Measurements from ENCODE around the gene NUP205.
A peak's percentile ranks its signal among the peaks of the same experiment; 100 is the strongest.

NUP205 gene, protein sequence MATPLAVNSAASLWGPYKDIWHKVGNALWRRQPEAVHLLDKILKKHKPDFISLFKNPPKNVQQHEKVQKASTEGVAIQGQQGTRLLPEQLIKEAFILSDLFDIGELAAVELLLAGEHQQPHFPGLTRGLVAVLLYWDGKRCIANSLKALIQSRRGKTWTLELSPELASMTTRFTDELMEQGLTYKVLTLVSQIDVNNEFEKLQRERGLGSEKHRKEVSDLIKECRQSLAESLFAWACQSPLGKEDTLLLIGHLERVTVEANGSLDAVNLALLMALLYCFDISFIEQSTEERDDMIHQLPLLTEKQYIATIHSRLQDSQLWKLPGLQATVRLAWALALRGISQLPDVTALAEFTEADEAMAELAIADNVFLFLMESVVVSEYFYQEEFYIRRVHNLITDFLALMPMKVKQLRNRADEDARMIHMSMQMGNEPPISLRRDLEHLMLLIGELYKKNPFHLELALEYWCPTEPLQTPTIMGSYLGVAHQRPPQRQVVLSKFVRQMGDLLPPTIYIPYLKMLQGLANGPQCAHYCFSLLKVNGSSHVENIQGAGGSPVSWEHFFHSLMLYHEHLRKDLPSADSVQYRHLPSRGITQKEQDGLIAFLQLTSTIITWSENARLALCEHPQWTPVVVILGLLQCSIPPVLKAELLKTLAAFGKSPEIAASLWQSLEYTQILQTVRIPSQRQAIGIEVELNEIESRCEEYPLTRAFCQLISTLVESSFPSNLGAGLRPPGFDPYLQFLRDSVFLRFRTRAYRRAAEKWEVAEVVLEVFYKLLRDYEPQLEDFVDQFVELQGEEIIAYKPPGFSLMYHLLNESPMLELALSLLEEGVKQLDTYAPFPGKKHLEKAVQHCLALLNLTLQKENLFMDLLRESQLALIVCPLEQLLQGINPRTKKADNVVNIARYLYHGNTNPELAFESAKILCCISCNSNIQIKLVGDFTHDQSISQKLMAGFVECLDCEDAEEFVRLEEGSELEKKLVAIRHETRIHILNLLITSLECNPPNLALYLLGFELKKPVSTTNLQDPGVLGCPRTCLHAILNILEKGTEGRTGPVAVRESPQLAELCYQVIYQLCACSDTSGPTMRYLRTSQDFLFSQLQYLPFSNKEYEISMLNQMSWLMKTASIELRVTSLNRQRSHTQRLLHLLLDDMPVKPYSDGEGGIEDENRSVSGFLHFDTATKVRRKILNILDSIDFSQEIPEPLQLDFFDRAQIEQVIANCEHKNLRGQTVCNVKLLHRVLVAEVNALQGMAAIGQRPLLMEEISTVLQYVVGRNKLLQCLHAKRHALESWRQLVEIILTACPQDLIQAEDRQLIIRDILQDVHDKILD (N-terminal part only)

DNA sequence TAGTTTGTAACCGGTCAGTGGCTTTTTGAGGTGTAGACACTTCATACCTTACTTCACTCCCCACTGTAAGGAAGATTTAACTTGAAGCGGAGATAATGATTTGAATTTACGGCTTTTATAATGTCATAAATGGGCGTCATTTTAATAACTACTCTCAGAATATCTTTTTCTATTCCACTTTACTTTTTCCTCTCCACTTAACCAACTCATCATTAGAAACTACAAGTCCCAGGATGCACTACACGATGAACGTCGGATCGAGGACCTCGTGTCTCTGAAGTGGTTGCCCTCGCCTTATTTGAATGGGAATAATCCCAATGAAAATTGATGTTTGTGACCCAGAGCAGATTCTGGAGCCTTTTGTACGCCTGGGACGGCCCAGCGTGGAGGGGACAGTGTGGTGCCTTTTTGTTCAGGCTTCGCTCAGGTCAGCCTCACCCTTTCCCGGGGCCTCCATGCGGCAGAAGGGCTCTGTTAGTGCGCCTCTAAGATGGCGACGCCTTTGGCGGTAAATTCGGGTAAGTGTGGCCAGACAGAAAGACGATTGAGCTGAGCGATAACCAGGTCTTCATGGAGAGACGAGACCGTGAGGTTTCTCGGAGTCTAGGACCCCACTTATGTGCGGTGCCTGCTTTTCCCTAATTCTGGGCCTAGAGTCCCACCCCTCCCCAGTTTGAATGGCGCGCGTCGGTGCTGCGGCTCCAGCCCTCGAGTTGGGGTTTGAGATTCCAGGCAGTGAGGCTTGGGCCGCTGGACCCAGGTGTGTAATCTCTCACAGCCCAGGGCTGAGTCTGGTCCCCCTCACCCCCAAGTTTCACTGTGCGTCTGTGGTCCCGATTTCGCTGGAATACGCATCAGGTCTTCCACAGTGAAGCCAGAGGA is at the start of gene NUP205:
NUP205 (plus strand) TSS at position 463 of the 882 bp plus-strand sequence; CDS start at position 491, 28 bp downstream.
- DNase-seq: peak; percentile 30

DNA sequence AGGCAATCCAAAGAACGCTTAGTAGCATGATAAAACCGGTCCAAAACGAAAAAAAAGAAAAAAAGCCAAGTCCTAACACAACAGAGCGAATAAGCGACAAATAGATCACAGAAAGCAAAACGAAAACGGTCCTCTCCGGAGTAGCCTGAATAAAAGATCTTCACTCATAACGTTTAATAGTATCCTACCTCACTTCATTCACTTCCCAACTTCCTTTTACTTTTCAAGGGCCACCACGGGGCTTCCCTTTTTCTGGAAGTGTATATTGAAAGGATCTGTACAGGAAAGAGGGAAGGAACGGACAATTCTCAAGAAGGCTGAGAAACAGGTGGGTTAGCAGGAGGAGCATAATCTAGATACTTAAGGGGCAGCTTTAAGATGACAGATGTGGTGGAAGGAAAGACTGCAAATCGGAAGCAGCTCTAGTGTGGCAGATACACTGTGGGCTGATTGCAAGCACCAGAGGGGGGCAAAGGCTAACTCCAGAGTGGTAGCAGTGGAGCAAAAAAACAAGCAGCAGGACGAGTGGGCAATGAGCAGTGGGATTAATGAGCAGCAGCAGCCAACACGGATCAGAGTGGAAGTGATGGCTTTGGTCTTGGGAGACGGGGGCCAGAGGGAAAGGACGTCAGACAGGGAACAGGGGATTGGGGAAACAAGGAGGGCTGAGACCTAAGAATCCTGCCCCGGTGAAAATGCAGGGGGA is 48.7 kb upstream of the NUP205 start:
- DNase-seq: no peak

DNA sequence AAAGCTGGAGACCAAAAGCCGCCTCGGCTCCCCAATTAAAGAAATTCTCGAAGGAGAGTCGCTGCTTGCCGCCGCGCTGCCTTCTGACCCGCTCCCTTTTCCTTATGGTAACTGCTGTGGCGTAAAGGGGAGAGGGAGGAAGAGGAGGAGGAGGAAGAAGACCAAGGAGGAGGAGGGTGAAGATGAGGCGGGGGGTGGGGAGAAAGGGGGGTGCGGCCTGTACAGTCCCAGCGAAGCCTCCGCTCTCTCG is 48.2 kb upstream of the NUP205 start:
- peak; percentile 17 for DNase-seq

DNA sequence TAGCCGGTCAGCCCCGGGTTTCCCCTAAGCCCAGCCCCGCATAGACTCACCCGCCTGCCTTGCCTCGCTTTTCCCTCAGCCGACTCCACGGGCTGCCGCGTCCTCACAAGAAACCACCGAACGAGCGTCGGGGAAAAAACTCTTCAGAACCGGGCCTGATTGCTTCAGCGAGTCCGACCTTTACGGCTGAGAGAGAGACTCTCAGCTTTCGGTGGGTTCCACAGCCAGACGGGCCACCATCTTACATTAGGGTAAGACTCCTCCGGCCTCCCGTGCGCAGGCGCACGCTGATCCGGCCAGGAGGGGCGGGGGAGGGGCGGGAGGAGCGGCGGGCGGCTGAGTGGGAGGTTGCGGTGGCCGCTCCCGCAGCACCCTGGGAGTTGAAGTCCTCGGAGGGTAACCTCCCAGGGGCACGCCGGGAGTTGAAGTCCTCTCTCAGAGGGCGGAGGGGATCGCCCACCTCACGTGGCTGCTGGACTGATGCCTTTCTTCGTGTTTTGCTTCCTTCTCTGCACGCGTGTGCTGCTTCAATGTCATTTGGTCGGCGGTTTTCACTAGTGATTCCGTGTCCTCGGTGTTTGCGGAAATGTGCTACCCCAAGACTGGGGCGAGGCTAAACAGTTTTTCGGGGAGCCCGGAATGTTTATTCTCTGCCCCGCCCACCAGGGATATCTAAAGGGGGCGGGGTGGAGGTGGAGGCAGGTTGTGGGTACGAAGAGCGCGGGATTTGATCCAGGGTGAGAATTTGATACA is 47.7 kb upstream of the NUP205 start, which contains the start of gene CNOT4:
CNOT4 (minus strand) TSS at position 264 of the 753 bp plus-strand sequence. CDS start 71,771 bp downstream, outside the sequence.
- DNase-seq: peak; percentile 78

- no peak for DNase-seq
These were observed 47.0 kb upstream of the NUP205 start for GRCh38 chr7:135510592-135511183.

DNA sequence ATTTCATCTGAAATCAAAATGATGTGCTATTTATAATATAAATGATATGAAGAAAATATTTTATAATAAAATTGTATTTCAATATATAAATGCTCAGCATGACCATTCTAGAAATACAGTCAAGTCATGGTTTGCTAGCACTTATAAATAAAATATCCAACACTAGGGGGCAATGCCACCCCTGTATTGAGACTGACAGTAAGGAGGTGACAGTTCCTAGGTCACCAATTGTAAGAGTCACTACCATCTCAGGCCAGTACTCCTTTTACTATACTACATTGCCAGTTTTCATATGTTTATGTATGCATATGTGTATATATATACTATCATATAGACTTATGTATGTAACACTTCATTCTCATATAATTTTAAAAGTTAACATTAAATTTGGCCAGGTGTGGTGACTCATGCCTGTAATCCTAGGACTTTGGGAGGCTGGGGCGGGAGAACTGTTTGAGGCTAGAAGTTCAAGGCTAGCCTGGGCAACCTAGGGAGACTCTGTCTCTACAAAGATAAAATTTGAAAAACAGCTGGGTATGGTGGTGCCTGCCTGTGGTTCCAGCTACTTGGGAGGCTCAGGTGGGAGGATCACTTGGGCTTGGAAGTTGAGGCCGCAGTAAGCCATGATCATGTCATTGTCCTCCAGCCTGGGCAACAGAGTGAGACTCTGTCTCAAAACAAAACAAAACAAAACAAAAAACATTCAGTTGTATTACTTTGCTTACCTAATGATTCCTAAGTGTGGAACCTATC is 45.4 kb upstream of the NUP205 start:
- DNase-seq: no peak

DNA sequence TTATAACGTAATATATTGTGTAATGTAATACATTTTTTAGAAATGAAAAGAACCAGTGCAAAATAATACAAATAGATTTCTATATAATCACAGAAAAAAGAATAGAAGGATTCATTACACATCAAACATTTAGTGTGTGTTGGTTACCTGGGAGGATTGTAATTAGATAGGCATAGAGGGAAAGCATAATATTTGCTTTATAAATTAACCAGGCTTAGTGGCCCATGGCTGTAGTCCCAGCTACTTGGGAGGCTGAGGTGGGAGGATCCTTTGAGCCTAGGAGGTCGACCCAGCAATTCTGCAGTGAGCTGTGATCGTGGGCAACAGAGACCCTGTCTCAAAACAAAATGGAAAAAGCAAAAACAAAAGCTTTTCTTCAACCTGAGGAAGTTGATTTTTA is 42.9 kb upstream of the NUP205 start:
- no peak for DNase-seq

GRCh38 chr7:135517060-135517459 is 40.7 kb upstream of the NUP205 start:
- no peak for DNase-seq

- DNase-seq: no peak
These were observed 39.0 kb upstream of the NUP205 start for GRCh38 chr7:135518748-135519147.

DNA sequence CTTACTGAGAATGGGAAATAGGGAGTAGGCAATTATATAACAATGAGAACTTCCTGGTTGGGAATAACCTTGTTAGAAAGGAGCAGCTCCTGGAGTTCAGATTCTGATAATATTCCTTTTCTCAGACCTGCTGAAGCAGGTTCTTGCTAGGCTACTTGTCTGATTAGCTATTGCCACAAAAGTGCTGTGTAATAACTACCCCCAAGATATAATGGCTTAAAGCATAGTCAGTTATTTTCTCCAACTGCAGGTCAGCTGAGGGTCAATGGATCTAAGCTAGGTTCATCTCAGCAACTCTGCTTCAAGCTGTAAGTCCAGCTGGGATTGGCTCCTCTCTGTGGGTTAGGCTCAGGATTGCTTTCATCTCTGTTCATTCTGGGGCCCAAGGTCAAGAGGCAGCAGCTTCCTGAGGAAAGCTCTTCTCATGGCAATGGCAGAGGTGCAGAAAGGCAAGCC is 38.5 kb upstream of the NUP205 start:
- DNase-seq: no peak

GRCh38 chr7:135519871-135520270 is 37.8 kb upstream of the NUP205 start:
- DNase-seq: no peak

GRCh38 chr7:135522509-135522908 is 35.2 kb upstream of the NUP205 start:
- no peak for DNase-seq

DNA sequence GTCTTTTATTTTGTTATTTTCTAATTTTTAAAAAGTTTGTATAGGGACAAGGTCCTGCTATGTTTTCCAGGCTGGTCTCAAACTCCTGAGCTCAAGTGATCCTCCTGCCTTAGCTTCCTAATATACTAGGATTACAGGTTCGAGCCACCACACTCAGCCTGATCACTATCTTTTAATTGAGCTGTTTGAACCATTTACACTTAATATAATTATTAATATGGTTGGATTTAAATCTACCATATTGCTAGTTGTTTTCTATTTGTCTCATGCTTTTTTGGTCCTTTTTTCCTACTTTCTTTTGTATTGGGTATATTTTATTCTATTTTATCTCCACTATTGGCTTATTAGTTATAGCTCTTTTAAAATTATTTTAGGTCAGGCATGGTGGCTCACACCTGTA is 34.6 kb upstream of the NUP205 start:
- DNase-seq: no peak

GRCh38 chr7:135525426-135525825 is 32.3 kb upstream of the NUP205 start:
- no peak for DNase-seq

- no peak for DNase-seq
These were observed 30.7 kb upstream of the NUP205 start for GRCh38 chr7:135527025-135527424.

DNA sequence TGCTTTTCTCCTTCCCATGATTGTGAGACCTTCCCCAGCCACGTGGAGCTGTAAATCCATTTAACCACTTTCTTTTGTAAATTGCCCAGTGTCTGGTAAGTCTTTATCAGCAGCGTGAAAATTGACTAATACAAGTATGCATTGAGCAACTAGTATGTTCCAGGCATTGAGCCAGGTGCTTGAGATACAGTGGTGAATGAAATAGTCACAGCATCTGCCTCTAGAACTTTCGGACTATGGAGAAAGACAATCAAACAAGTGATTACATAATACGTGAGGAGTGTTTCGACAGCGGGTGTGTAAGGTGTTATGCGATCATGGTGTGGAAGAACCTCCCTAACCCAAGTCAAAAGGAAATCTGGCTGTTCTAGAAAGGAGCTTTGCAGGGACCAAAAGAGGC is 21.6 kb upstream of the NUP205 start:
- peak; percentile 50 for DNase-seq

DNA sequence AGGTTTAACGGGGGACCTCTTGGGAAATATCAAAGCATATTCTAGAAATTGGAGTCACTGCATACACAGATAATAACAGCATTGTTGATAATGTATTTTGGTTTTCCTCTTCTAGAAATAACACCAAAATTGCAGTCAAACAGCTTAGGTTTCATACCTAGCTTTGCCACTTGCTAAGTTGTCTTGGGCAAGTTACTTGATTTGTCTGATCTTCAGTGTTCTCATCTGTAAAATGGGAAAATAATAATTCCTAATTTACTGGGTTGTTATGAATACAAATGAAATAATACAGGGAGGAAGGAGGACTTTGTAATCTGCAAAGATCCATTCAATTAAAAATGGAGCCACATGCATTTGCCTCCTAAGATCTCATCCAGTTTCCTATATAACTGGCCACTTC is 20.3 kb upstream of the NUP205 start:
- DNase-seq: no peak

DNA sequence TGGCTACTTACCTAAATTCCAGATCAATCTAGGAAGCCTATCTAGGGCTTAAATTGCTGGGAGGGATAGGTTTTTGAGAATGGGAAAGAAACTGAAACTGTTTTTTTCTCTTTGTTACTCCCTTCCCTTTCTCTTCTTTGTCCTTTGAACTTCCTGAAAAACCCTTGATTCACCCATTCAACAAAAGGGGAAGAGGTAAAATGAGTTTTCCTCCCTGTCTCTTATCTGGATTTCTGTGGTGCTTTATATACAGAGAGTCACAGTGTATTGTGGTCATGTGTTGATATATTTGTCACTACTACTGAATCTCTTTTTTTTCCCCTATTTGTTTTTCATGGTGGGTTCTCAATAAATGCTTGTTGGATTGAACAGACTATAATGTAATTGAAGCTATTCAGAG is 19.8 kb upstream of the NUP205 start:
- no peak for DNase-seq

GRCh38 chr7:135538376-135538775 is 19.3 kb upstream of the NUP205 start:
- no peak for DNase-seq

All from NCI-H226 (cell line).